IPS DF 6.9 (cell line): Measurements from ENCODE around the gene DNASE1L1.
"Not testable (repeated sequence)": the region's sequence is repeated elsewhere in the genome, so short reads cannot be mapped to it uniquely, and the experiment has no call there.

ENCODE experiments used
- DNase-seq: peaks from one replicate; pipeline ENCODE4 v3.0.0-alpha.2; 2013; ENCODE audit warnings: low read depth, low spot score
- H3K27ac ChIP-seq: one replicate; pipeline ENCODE4 v1.5.1; 2013; ENCODE audit warnings: low read length, control low read depth
- H3K27me3 ChIP-seq: 2 replicates; pipeline ENCODE4 v1.6.1; 2013; ENCODE audit warnings: mild to moderate bottlenecking, low read length; ENCODE audit not compliant: control insufficient read depth, insufficient read depth
- H3K36me3 ChIP-seq: 2 replicates; pipeline ENCODE4 v1.6.1; 2013; ENCODE audit warnings: low read length; ENCODE audit not compliant: control insufficient read depth, insufficient read depth
- H3K4me1 ChIP-seq: 2 replicates; pipeline ENCODE4 v1.6.1; 2013; ENCODE audit warnings: low read length; ENCODE audit not compliant: control insufficient read depth, insufficient read depth
- H3K4me3 ChIP-seq: 2 replicates; pipeline ENCODE4 v1.5.1; 2013; ENCODE audit warnings: mild to moderate bottlenecking, low read length
- H3K9me3 ChIP-seq: 2 replicates; pipeline ENCODE4 v1.6.1; 2013; ENCODE audit warnings: low read length, inconsistent platforms; ENCODE audit not compliant: control insufficient read depth, insufficient read depth
- WGBS: extraction: QIAGEN DNeasy Blood & Tissue Kit; methylation state at CpG from one replicate; pipeline ENCODE4 v1.1.7; 2013; ENCODE audit warnings: mixed read lengths, missing lambda C conversion rate; ENCODE audit not compliant: insufficient read length, insufficient coverage; 5-methylcytosine and 5-hydroxymethylcytosine counted together

The DNASE1L1 gene

GRCh38 chrX:154397888-154398667 is 11.0 kb downstream of the DNASE1L1 start, which contains the start of gene RPL10:
Gene RPL10 (plus strand): TSS chrX:154398377. CDS start chrX:154398520, 143 bp downstream.
- no peak for DNase-seq
- H3K9me3 ChIP-seq, result no peaks in the 10 kb centered on the region
- H3K27ac ChIP-seq, result no peak within 1 kb of the TSS
- H3K27me3 ChIP-seq, result no peaks in the 10 kb centered on the region
- H3K4me1 ChIP-seq, result peaks cover 3% of the 10 kb centered on the region; the same call in 1 of the 2 replicates
- peaks cover 23% of the 10 kb centered on the region; the same call in 1 of the 2 replicates for H3K36me3 ChIP-seq
- no CpG with 5 or more reads among the region's 69 CpGs for WGBS
- H3K4me3 ChIP-seq, result peak within 1 kb of the TSS; percentile 98

GRCh38 chrX:154396973-154397887 is 11.8 kb downstream of the DNASE1L1 start:
- Histone ChIP-seq H3K4me1 (peaks cover 3% of the 10 kb centered on the region; the same call in 1 of the 2 replicates), H3K27me3 (no peaks in the 10 kb centered on the region), H3K27ac (no peak overlapping the region), H3K4me3 (peak overlapping the region; percentile 55; the same call in 1 of the 2 replicates), H3K9me3 (no peaks in the 10 kb centered on the region), H3K36me3 (peaks cover 23% of the 10 kb centered on the region; the same call in 1 of the 2 replicates)
- WGBS, result no CpG with 5 or more reads among the region's 53 CpGs
- no peak for DNase-seq

GRCh38 chrX:154396363-154396762 is 12.7 kb downstream of the DNASE1L1 start:
- not testable (repeated sequence) for DNase-seq, H3K27me3 ChIP-seq, H3K4me3 ChIP-seq, H3K4me1 ChIP-seq, H3K27ac ChIP-seq, H3K9me3 ChIP-seq
- peaks cover 23% of the 10 kb centered on the region; the same call in 1 of the 2 replicates for H3K36me3 ChIP-seq
- no CpG with 5 or more reads among the region's 17 CpGs for WGBS

GRCh38 chrX:154389812-154390747 is 19.0 kb downstream of the DNASE1L1 start:
- not testable (repeated sequence) for H3K27ac ChIP-seq, H3K4me1 ChIP-seq, H3K36me3 ChIP-seq, DNase-seq, H3K27me3 ChIP-seq, H3K4me3 ChIP-seq, H3K9me3 ChIP-seq
- no CpG with 5 or more reads among the region's 121 CpGs for WGBS

- not testable (repeated sequence) for DNase-seq, H3K9me3 ChIP-seq, H3K36me3 ChIP-seq, H3K4me1 ChIP-seq, H3K27me3 ChIP-seq, H3K27ac ChIP-seq, H3K4me3 ChIP-seq
- no CpG with 5 or more reads among the region's 16 CpGs for WGBS
Measured at GRCh38 chrX:154388649-154389048, 20.4 kb downstream of the DNASE1L1 start.

- not testable (repeated sequence) for H3K9me3 ChIP-seq, H3K27ac ChIP-seq, H3K36me3 ChIP-seq, H3K4me3 ChIP-seq, DNase-seq, H3K27me3 ChIP-seq, H3K4me1 ChIP-seq
- no CpG with 5 or more reads among the region's 20 CpGs for WGBS
Measured at GRCh38 chrX:154388094-154388493, 21.0 kb downstream of the DNASE1L1 start.

- DNase-seq, result no peak
- Histone ChIP-seq H3K4me1 (peaks cover 4% of the 10 kb centered on the region; the same call in 1 of the 2 replicates), H3K27me3 (no peaks in the 10 kb centered on the region), H3K27ac (no peak overlapping the region), H3K9me3 (no peaks in the 10 kb centered on the region), H3K36me3 (peaks cover 5% of the 10 kb centered on the region; the same call in 1 of the 2 replicates), H3K4me3 (no peak overlapping the region)
- no CpG with 5 or more reads among the region's 8 CpGs for WGBS
Measured at GRCh38 chrX:154384284-154384892, 24.7 kb downstream of the DNASE1L1 start.

- H3K4me1 ChIP-seq, result peaks cover 4% of the 10 kb centered on the region; the same call in 1 of the 2 replicates
- no peak overlapping the region for H3K27ac ChIP-seq
- no peaks in the 10 kb centered on the region for H3K27me3 ChIP-seq
- H3K9me3 ChIP-seq, result no peaks in the 10 kb centered on the region
- H3K36me3 ChIP-seq, result peaks cover 5% of the 10 kb centered on the region; the same call in 1 of the 2 replicates
- no CpG with 5 or more reads among the region's 14 CpGs for WGBS
- no peak for DNase-seq
- no peak overlapping the region for H3K4me3 ChIP-seq
Measured at GRCh38 chrX:154383359-154384283, 25.4 kb downstream of the DNASE1L1 start.
